Right lobe of liver (tissue), 4 donors: ENCODE data around the gene KARS1.

Experiments used
- POLR2A ChIP-seq: fragments of 450-650 bp; IDR thresholded peaks from one replicate; pipeline ENCODE4 v1.6.1; 2017; ENCODE audit warnings: antibody characterized with exemption, mild to moderate bottlenecking
- TF ChIP-seq, protein P1 (sequence below), 4 donors: fragments of 200-600 bp in 3 of 4; fragments of 450-650 bp in 1 of 4; IDR thresholded peaks; one replicate each; pipeline versions ENCODE4 v1.5.1 to v1.8.0; 2016 to 2022; ENCODE audit warnings: antibody characterized with exemption in 4 of 4, mild to moderate bottlenecking in 2 of 4
- donor health status: DM: no; HTN: no; CAD: no.
- donor health status: DM: no; HTN: no; CAD: no.
- donor health status: DM: no; HTN: yes; CAD: no.

- TF ChIP-seq POLR2A: no peak
- TF ChIP-seq, protein P1, sequence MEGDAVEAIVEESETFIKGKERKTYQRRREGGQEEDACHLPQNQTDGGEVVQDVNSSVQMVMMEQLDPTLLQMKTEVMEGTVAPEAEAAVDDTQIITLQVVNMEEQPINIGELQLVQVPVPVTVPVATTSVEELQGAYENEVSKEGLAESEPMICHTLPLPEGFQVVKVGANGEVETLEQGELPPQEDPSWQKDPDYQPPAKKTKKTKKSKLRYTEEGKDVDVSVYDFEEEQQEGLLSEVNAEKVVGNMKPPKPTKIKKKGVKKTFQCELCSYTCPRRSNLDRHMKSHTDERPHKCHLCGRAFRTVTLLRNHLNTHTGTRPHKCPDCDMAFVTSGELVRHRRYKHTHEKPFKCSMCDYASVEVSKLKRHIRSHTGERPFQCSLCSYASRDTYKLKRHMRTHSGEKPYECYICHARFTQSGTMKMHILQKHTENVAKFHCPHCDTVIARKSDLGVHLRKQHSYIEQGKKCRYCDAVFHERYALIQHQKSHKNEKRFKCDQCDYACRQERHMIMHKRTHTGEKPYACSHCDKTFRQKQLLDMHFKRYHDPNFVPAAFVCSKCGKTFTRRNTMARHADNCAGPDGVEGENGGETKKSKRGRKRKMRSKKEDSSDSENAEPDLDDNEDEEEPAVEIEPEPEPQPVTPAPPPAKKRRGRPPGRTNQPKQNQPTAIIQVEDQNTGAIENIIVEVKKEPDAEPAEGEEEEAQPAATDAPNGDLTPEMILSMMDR (IDR thresholded peaks at IDR 0.05): no peak
These were observed 69.3 kb downstream of the KARS1 start for GRCh38 chr16:75578212-75578611.
